HepG2 (cell line): ENCODE measurements around the gene LAP3. TPM values are rescaled to one million over a fixed set of nuclear protein-coding genes. Genes with fewer than 3 reads are reported as not detected.

Experiments
- NFIC ChIP-seq: IDR thresholded peaks from 2 replicates; pipeline ENCODE4 v1.6.1; 2012; ENCODE audit warnings: mild to moderate bottlenecking, low read length, inconsistent platforms
- SKI ChIP-seq: fragments of 450-650 bp; IDR thresholded peaks from one replicate; pipeline ENCODE4 v1.6.1; 2018; ENCODE audit warnings: mild to moderate bottlenecking; ENCODE audit not compliant: partially characterized antibody
- SRSF4 ChIP-seq: fragments of 200-400 bp; formaldehyde crosslinking; IDR thresholded peaks from one replicate; pipeline ENCODE4 v1.6.1; 2018; ENCODE audit warnings: mild to moderate bottlenecking, low read depth, low read length, moderate library complexity; ENCODE audit not compliant: poor library complexity, severe bottlenecking
- ZBTB33 ChIP-seq: sonication (generic); formaldehyde crosslinking; IDR thresholded peaks from 2 replicates; pipeline ENCODE4 v1.4.0; 2020; ENCODE audit warnings: missing genetic modification reagents
- ZNF10 ChIP-seq: sonication (generic); formaldehyde crosslinking; IDR thresholded peaks from 2 replicates; pipeline ENCODE4 v1.4.0; 2020; ENCODE audit warnings: mild to moderate bottlenecking, low read depth, missing genetic modification reagents, borderline replicate concordance
- ZNF318 ChIP-seq: sonication (generic); formaldehyde crosslinking; IDR thresholded peaks from 2 replicates; pipeline ENCODE4 v1.4.0; 2020; ENCODE audit warnings: mild to moderate bottlenecking, missing genetic modification reagents
- ZNF543 ChIP-seq: sonication (generic); formaldehyde crosslinking; IDR thresholded peaks from 2 replicates; pipeline ENCODE4 v1.4.0; 2020; ENCODE audit warnings: mild to moderate bottlenecking, missing genetic modification reagents
- ZNF546 ChIP-seq: sonication (generic); formaldehyde crosslinking; conservative IDR thresholded peaks from 2 replicates; pipeline ENCODE4 v1.8.1; 2023; ENCODE audit warnings: mild to moderate bottlenecking, missing genetic modification reagents
- ZNF552 ChIP-seq: sonication (generic); formaldehyde crosslinking; IDR thresholded peaks from 2 replicates; pipeline ENCODE4 v1.9.0; 2022; ENCODE audit warnings: missing genetic modification reagents, mild to moderate bottlenecking, borderline replicate concordance
- ZNF616 ChIP-seq: sonication (generic); formaldehyde crosslinking; IDR thresholded peaks from 2 replicates; pipeline ENCODE4 v1.5.0; 2020; ENCODE audit warnings: low read depth, mild to moderate bottlenecking, missing genetic modification reagents
- ZNF646 ChIP-seq: sonication (generic); formaldehyde crosslinking; IDR thresholded peaks from 2 replicates; pipeline ENCODE4 v1.9.0; 2021; ENCODE audit warnings: mild to moderate bottlenecking, missing genetic modification reagents
- polyA plus RNA-seq, 8 experiments: library from polyadenylated mRNA; depleted of rRNA in 3 of 8; stranded (reverse) in 7 of 8; unstranded in 1 of 8; fragments of >200 nt; fragmentation: Illumina TruSeq in 4 of 8; extraction: Trizol in 4 of 8; gene quantifications; 2 replicates each; pipeline versions ENCODE4 v1.2.1 to v1.2.3, GENCODE V29; 2011 to 2016; ENCODE audit warnings: low read depth in 4 of 8, missing spikeins in 1 of 8, mixed read lengths in 1 of 8; ENCODE audit not compliant: insufficient read depth in 1 of 8
- total RNA-seq, 5 experiments: library from RNA; depleted of rRNA; stranded (reverse); fragments of >200 nt; fragmentation: Illumina TruSeq; extraction: Trizol; gene quantifications; 2 replicates each; pipeline ENCODE4 v1.2.3, GENCODE V29; 2016; ENCODE audit warnings: low read depth in 1 of 5

LAP3 gene
- total and polyA plus RNA-seq, 2 of the 13 experiments (the other 11 are each of a cell fraction or from before 2014, with no cell fraction given): 106 to 125 TPM

- TF ChIP-seq ZNF646 (CRISPR knock-in tag): no peak
- TF ChIP-seq ZNF318 (CRISPR knock-in tag): 0 out of 2 replicates have a peak, but pooled peaks have one; percentile 1
- no peak for TF ChIP-seq SKI
- TF ChIP-seq ZNF10 (CRISPR knock-in tag): no peak
- no peak for TF ChIP-seq ZNF616 (CRISPR knock-in tag)
- TF ChIP-seq ZNF543: no peak
- TF ChIP-seq ZNF552: no peak
- TF ChIP-seq NFIC: 0 out of 2 replicates have a peak, but pooled peaks have one; percentile 13
- TF ChIP-seq ZBTB33 (CRISPR knock-in tag): peak; percentile 52; the same call in 1 of the 2 replicates
- TF ChIP-seq ZNF546 (CRISPR knock-in tag): no peak
- TF ChIP-seq SRSF4: no peak
These were observed 10.3 kb downstream of the LAP3 start (continued) for GRCh38 chr4:17587094-17587822.
